GM12872 (cell line): ENCODE results near the gene PCID2.

Source experiments
- TF ChIP-seq, protein P1 (sequence below): IDR thresholded peaks from 3 replicates; pipeline ENCODE4 v1.5.1; 2011; ENCODE audit warnings: low read depth, mild to moderate bottlenecking, low read length, moderate library complexity; ENCODE audit not compliant: insufficient read depth

Gene PCID2

DNA sequence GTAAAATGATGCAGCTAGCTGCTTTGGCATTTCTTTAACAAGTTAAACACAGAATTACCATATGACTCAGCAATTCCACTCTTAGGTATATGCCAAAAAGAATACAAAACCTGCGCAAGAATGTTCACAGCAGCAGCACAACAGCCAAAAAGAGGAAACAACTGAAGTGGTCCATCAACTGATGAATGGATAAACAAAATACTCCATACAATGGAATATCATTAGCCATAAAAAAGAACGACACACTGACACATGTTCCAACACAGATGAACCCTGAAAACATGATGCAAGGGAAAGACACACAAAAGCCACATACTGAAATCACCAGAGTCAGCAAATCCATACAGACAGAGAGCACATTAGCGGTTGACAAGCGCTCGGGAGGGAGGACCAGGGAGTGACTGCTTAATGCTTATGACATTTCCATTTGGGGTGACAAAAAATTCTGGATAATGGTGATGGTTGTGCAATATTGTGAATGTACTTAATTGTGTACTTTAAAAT, 3.0 kb downstream of the PCID2 start:
- TF ChIP-seq, protein P1, sequence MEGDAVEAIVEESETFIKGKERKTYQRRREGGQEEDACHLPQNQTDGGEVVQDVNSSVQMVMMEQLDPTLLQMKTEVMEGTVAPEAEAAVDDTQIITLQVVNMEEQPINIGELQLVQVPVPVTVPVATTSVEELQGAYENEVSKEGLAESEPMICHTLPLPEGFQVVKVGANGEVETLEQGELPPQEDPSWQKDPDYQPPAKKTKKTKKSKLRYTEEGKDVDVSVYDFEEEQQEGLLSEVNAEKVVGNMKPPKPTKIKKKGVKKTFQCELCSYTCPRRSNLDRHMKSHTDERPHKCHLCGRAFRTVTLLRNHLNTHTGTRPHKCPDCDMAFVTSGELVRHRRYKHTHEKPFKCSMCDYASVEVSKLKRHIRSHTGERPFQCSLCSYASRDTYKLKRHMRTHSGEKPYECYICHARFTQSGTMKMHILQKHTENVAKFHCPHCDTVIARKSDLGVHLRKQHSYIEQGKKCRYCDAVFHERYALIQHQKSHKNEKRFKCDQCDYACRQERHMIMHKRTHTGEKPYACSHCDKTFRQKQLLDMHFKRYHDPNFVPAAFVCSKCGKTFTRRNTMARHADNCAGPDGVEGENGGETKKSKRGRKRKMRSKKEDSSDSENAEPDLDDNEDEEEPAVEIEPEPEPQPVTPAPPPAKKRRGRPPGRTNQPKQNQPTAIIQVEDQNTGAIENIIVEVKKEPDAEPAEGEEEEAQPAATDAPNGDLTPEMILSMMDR, result no peak

DNA sequence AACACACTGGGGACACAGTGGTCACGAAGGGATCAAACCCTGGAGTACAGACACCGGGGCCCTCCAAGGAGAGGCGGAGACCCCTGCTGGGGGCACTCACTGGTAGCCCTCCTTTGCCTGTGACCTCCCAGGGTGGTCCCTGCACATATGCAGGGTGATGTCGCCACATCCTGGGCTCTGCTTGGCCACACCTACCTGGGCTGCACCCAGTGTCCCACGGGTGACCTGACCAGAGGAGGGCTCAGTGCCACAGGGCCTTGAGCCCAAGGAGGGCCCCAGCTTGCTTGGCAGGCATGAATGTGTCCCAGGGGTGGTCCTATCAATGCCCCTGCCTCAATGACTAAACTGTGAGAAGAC, 4.1 kb downstream of the PCID2 start:
- TF ChIP-seq, protein P1, result no peak

DNA sequence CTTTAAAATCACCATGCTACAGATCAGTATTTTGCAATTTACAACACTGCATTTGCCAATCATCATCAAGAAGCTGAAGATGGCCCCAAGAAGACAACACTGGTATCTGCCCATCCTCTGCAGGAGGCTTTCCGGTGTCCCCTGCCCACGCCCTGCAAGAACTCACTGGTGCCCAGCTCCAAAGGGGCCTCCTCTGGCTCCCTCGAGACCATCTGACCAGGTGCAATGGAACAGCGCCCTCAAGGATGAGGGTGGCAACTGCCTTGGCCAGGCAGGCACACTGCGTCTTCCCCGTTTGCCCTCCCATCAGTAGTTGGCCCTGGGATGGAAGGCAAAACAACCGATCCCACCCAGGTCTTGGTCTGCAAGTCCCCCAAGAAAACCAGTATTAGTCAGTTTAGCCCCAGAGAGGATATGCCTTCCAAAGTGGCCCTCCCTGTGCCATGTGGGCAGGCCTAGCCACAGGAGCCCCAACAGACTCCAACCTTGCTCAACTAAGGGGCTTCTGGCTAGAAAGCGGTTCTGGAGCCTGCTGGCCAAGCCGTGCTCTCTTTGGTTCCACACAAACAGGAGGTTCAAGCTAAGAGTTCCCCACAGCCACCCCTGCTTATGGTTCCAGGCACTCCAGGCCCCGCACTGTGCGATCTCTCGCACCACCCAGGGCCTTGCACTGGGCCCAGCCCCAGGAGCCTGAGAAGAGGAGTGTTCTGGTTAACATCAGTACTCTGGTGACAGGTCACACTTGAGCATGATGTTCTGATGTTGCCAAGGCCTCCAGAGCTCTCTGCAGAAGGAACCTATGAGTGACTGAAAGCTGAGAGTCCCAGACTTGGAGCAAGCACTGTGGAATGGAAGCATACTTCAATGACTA, 4.7 kb downstream of the PCID2 start:
- TF ChIP-seq, protein P1, result no peak

DNA sequence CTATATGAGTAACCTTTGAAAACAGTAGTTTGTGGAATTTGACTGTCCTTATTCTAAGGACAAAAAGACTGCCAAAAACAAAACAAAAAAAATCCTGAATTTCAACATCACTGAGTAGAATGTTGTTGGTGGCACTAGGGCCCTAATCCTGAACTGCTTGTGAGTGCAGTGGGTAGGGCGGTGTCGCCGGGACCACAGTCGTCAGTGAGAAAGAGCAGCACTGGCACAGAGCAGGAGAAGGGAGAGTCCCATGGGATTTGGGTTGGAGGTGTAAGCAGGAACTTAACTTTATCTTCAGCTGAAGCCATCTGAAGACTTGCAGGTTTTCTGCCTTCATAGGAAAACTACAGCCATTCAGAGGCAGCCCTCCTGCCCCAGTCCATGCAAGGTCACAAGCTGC, 5.6 kb downstream of the PCID2 start:
- TF ChIP-seq, protein P1, result no peak

DNA sequence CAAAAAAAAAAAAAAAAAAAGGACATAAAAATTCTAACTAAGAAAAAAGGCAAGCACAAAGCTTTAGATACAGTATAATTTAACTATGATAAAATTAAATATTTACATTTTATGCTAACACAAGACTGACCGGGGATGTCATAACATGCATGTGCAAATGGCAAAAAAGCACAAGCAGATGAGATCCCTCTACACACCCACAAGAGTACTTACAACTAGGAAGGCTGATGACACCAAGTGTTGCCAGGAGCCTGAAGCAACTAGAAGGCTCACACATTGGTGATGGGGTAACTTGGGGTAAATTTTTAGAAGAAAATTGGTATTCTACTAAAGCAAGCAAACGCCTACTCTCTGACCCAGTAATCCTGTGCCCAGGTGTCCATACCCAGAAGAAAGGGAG, 6.7 kb downstream of the PCID2 start:
- TF ChIP-seq, protein P1, result no peak

DNA sequence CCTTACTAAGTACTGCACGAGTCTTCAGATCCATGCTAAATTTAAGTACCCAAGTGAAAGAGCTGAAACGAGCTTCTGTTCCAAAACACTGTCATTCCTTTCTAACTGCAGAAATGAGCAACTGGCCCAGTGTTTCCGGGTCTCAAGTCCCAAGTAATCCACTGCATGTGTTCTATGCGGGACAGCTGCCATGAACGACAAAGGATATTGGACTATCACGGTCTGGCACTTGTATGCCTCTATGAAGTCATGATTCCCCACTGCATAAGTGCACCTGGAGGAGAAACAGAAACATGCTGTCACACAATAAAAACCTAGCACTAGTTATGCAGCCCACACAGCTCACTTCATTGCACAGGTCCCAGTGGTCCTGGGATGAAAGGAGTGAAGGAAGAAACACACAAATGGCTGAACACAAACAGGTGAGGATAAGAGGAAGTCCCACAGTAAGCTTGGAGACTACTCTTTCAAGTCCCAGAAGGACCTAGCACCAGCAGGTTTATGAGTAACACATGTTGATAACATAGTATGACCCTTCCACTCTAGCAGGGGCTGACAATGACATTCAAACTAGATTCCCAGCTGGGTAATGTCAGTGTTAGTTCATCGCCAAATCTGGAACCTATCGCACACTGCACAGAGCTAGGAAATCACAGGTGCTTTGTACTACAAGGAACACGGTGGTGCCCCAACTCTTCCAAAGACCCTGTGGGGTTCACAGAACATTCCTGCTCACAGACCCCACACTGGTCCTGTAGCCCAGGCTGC, 11.3 kb downstream of the PCID2 start:
- TF ChIP-seq, protein P1, result no peak

DNA sequence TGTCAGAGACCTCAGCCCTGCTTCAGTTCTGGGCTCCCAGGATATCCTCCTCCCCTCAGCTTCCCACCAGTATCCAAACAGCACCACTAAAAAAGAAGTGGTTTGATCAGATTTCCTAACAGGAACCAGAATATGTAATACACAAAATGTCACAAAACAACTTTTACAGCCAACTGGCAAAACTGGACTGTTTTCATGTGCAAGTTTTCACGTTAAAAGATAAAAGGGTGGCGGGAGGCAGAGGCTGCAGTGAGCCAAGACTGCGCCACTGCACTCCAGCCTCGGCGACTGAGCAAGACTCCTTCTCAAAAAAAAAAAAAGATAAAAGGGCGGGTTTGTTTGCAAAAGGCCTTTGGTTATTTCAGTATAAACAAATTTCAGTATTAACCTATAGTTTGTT, 13.1 kb downstream of the PCID2 start:
- TF ChIP-seq, protein P1, result no peak
